Stimulated activated CD4-positive, alpha-beta T cell treated with anti-CD3 and anti-CD28 coated beads, Interleukin-1b, Interleukin-23, amount 100 ng/mL, for 1 hour (primary cell): ENCODE results near the gene KIF5B.
"Not testable (repeated sequence)": the region's sequence is repeated elsewhere in the genome, so short reads cannot be mapped to it uniquely, and the experiment has no call there.

ENCODE experiments used
- DNase-seq, 2 donors: peaks; one replicate each; pipeline ENCODE4 v3.0.0-alpha.2; 2020; ENCODE audit warnings: low read depth in 2 of 2

The KIF5B gene

GRCh38 chr10:32015386-32015785, 40.8 kb downstream of the KIF5B start:
- no peak for DNase-seq

- no peak for DNase-seq
Observed at GRCh38 chr10:32007026-32007425, 49.2 kb downstream of the KIF5B start.

DNA sequence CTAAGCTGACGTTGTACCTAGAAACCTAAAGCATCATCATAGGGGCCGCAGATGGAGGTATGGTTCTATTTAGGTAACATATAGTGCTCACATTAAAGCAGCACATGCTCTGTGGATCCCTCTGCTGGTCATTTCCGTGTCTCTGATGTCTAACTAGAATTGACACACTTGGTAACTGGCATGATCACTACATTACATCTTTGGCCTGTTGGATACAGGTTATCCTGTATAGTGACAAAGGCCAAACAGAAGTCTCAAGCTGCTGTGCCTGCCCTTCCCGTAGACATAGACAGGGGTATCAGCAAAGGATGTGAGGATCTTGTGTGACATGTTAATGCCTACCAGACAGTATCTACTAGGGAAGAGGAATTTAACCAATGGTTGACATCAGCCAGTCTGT, 51.2 kb downstream of the KIF5B start:
- DNase-seq, result no peak

- no peak for DNase-seq
Observed at GRCh38 chr10:32004161-32004591, 52.0 kb downstream of the KIF5B start.

GRCh38 chr10:32002531-32002930, 53.7 kb downstream of the KIF5B start:
- no peak for DNase-seq

DNA sequence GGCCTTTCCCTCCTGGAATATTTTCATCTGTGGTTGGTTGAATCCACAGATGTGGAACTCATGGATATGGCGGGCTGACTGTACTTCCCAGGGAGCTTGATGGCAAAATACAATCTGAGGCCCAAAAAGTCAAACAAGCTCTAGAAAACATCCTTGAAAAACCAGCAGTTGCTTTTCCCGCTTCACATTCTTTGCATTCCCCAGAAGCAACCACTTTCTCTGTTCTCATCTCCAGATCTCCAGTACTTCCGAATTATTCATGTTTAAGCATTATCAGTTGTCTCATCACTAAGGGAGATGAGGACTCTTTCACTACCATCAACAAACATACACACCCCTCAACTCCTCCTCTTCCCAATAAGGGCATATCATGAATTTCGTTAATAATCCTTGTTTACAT, 55.3 kb downstream of the KIF5B start:
- no peak for DNase-seq

DNA sequence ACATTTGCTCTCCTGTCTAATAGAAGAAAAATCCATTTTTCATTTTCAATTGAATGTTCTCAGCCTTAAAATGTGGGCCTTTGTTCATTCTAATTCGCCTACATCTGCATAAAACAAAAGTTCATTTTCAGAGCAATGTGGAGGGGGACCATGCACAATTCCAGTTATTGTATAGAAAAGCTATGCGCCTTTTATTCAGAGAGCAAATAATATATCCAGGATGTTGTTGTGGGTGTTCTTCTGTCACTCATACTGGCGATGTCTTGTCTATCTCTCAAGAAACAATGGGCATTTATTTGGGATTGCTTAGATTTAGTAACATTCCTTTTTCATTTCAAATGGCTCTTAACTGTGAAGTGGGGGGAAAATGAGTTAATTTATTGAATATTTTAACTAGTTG, 56.4 kb downstream of the KIF5B start:
- no peak for DNase-seq

GRCh38 chr10:31999070-31999660, 57.1 kb downstream of the KIF5B start:
- DNase-seq, result no peak

DNA sequence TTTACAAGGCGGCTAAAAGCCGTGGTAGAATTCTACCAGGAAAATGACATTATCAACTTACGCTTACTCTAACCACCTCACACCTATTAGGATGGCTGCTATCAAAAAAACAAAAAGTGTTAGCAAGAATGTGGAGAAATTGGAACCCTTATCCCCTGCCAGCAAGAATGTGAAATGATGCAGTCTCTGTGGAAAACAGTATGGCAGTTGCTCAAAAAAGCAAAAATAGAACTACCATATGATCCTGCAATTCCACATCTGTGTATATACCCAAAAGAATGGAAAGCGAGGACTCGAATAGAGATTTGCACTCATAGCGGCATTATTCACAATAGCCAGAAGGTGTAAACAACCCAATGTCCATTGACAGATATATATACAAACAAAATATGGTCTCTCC, 61.3 kb downstream of the KIF5B start:
- no peak for DNase-seq

- no peak for DNase-seq
Observed at GRCh38 chr10:31990937-31991336, 65.3 kb downstream of the KIF5B start.

DNA sequence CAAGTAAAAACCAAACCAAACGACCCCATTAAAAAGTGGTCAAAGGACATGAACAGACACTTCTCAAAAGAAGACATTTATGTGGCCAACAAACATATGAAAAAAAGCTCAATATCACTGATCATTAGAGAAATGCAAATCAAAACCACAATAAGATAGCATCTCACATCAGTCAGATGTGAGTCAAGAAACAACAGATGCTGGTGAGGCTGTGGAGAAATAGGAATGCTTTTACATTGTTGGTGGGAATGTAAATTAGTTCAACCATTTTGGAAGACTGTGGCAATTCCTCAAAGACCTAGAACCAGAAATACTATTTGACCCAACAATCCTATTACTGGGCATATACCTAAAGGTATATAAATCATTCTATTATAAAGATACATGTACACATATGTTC, 68.4 kb downstream of the KIF5B start:
- DNase-seq, result not testable (repeated sequence)

DNA sequence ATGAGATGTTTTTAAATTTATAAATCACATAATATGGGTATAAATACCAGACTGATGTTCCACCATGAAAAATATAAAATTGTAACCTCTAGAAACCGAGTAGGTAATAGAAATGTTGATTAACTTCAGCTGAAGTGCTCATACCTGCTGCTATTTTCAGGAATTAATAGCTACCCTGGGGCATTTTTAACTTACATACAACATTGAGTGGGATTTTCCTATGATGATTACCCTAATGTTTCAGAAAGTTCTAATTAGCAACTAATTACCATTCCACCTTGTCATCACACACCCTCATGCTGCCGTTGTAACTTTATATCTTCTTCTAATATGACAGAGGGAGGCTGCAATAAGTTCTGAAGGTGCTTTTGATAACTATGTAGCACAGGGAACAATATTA, 74.1 kb downstream of the KIF5B start:
- DNase-seq, result no peak

DNA sequence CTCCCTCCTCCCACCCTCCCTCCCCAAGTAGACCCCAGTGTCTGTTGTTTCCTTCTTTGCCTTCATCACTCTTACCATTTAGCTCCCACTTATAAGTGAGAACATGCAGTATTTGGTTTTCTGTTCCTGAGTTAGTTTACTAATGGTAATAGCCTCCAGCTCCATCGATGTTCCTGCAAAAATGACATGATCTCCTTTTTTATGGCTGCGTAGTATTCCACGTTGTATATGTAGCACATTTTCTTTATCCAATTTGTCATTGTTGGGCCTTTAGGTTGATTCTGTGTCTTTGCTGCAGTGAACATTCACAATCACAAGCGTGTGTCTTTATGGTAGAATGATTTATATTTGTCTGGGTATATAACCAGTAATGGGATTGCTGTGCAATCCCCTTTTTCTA, 75.8 kb downstream of the KIF5B start:
- no peak for DNase-seq

DNA sequence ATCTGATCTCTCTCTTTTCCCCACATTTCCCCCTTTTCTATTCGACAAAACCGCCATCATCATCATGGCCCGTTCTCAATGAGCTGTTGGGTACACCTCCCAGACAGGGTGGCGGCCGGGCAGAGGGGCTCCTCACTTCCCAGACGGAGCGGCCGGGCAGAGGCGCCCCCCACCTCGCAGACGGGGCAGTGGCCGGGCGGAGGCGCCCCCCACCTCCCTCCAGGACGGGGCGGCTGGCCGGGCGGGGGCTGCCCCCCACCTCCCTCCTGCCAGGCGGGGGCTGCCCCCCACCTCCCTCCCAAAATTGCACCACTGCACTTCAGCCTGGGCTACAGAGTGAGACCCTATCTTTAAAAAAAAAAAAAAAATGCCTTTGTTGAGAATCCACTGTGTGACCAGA, 77.2 kb downstream of the KIF5B start:
- not testable (repeated sequence) for DNase-seq

- DNase-seq, result no peak
Observed at GRCh38 chr10:31978156-31978483, 78.1 kb downstream of the KIF5B start.

GRCh38 chr10:31977440-31978155, 78.6 kb downstream of the KIF5B start:
- no peak for DNase-seq

DNA sequence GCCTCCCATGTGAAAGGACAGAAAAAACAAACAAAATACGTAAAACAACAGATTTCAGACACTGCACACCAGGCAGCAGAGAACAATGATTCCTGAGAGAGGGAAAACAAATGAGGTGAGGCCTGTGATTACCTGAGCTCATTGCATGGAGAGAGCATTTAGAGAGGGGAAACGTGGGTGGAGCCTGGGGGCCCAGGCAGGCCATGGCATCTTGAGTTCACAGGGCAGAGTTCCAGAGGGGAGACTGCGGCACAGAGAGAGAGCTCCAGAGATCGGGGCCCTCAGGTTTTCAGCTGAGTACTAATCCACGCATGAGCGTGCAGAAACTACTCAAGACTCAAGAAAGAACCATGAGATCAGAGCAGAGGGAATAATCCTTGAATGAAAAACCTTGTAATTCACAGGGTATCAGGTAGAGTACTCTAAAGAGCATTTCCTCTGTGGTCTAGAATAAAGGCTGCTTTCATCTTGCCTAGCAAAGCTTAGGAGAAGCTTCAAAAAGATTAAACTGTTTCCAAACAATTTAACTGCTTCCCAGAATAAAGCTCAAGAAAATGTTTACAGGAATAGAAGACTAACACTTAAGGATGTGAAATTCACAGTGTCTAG, 81.0 kb downstream of the KIF5B start:
- no peak for DNase-seq

- no peak for DNase-seq
Observed at GRCh38 chr10:31974434-31975124, 81.6 kb downstream of the KIF5B start.

GRCh38 chr10:31972519-31973041, 83.6 kb downstream of the KIF5B start:
- DNase-seq, result no peak

DNA sequence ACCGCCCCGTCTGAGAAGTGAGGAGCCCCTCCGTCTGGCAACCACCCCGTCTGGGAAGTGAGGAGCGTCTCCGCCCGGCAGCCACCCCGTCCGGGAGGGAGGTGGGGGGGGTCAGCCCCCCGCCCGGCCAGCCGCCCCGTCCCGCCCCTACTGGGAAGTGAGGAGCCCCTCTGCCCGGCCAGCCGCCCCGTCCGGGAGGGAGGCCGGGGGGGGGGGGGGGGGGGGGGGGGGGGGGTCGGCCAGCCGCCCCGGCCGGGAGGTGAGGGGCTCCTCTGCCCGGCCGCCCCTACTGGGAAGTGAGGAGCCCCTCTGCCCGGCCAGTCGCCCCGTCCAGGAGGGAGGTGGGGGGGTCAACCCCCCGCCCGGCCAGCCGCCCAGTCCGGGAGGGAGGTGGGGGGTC, 86.4 kb downstream of the KIF5B start:
- not testable (repeated sequence) for DNase-seq

DNA sequence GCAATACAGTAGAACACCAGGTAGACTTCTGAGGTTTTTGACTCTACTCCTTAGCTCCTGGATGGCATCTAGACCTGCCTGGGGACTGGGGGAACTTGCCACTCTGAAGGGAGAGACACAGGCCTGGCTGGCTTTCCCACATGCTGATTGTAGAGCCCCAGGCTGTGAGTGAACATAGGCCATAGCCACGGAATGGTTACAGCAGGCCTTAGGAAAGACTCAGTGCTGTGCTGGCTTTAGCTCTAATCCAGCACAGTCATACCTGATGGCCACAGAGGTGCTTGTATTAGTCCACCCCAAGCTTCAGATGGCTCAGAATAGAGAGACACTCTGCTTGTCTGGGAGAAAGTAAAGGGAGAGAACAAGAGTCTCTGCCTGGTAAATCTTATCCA, 92.6 kb downstream of the KIF5B start:
- no peak for DNase-seq

DNA sequence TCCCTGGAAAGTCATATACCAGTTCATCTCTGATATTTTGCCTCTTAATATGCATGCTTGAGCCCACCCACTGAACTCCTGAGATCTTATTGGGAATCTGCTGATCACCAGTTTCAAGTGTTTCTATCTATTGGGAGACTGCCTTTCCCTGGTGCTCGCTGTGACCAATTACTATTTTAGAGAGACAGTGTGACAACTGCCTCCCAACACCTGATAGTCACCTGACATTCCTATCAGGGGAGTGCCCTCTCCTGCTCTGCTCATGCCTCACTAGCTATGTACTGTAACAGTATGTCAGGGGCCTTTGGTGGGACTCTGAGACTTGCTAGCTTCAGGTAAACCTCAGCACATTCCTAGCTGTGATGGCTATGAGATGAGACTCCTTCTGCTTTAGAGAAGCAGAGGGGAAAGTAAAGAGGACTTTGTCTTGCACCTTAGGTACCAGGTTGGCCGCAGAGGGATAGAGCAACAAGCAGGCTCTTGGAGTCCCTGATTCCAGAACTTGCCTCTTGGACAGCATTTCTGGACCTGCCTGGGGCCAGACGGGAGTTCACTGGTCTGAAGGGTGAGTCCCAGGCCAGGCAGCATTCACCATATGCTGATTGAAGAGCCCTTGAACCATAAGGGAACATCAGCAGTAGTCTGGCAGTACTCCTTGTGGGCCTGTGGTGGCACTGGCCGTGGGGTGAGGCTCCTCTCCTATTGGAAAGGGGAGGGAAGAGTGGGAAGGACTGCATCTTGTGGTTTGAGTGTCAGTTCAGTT, 93.2 kb downstream of the KIF5B start:
- no peak for DNase-seq
